H9 (cell line): Measurements from ENCODE around the gene ISG20. TPM values are rescaled to one million over a fixed set of nuclear protein-coding genes. Genes with fewer than 3 reads are reported as not detected.

Experiments used
- DNase-seq: peaks from one replicate; pipeline ENCODE4 v3.0.0-alpha.2; 2017
- H2AFZ ChIP-seq: one replicate; pipeline ENCODE4 v1.6.1; 2013; ENCODE audit warnings: mild to moderate bottlenecking, low read length, control low read depth, moderate library complexity
- H2AK5ac ChIP-seq: 2 replicates; pipeline ENCODE4 v1.6.1; 2013; ENCODE audit warnings: low read length, control low read depth, mixed read lengths; ENCODE audit not compliant: insufficient read length
- H2BK120ac ChIP-seq: one replicate; pipeline ENCODE4 v1.6.1; 2013; ENCODE audit warnings: low read depth, mild to moderate bottlenecking, low read length, control low read depth, inconsistent platforms; ENCODE audit not compliant: poor library complexity, severe bottlenecking
- H2BK12ac ChIP-seq: 2 replicates; pipeline ENCODE4 v1.6.1; 2013; ENCODE audit warnings: low read length, control low read depth, mixed read lengths, low read depth; ENCODE audit not compliant: insufficient read length
- H2BK15ac ChIP-seq: 2 replicates; pipeline ENCODE4 v1.6.1; 2013; ENCODE audit warnings: low read depth, low read length, control low read depth
- H2BK20ac ChIP-seq: one replicate; pipeline ENCODE4 v1.6.1; 2013; ENCODE audit warnings: low read depth, mild to moderate bottlenecking, low read length, control low read depth, inconsistent platforms; ENCODE audit not compliant: poor library complexity, severe bottlenecking
- H2BK5ac ChIP-seq: 2 replicates; pipeline ENCODE4 v1.6.1; 2013; ENCODE audit warnings: low read length, control low read depth, mixed read lengths; ENCODE audit not compliant: insufficient read length
- H3K14ac ChIP-seq: 2 replicates; pipeline ENCODE4 v1.6.1; 2013; ENCODE audit warnings: low read length, control low read depth; ENCODE audit not compliant: insufficient read depth
- H3K18ac ChIP-seq: 2 replicates; pipeline ENCODE4 v1.6.1; 2013; ENCODE audit warnings: low read depth, mild to moderate bottlenecking, mixed read lengths, low read length, control low read depth; ENCODE audit not compliant: insufficient read length
- H3K23ac ChIP-seq: 2 replicates; pipeline ENCODE4 v1.6.1; 2013; ENCODE audit warnings: low read length, control low read depth, mixed read lengths, low read depth; ENCODE audit not compliant: insufficient read length
- H3K23me2 ChIP-seq: 2 replicates; pipeline ENCODE4 v1.6.1; 2013; ENCODE audit warnings: low read depth, mild to moderate bottlenecking, mixed read lengths, low read length, control low read depth; ENCODE audit not compliant: insufficient read length, poor library complexity, severe bottlenecking
- H3K27ac ChIP-seq: 2 replicates; pipeline ENCODE4 v1.5.1; 2013; ENCODE audit warnings: low read length, control low read depth, mixed read lengths, low read depth; ENCODE audit not compliant: insufficient read length
- H3K27me3 ChIP-seq: 2 replicates; pipeline ENCODE4 v1.6.1; 2013; ENCODE audit warnings: low read length, control low read depth, inconsistent platforms; ENCODE audit not compliant: insufficient read depth
- H3K4ac ChIP-seq: 2 replicates; pipeline ENCODE4 v1.6.1; 2013; ENCODE audit warnings: low read depth, mild to moderate bottlenecking, control low read depth, inconsistent platforms, low read length, moderate library complexity
- H3K4me1 ChIP-seq: 2 replicates; pipeline ENCODE4 v1.6.1; 2013; ENCODE audit warnings: low read length, control low read depth, inconsistent platforms; ENCODE audit not compliant: insufficient read depth
- H3K4me2 ChIP-seq: 2 replicates; pipeline ENCODE4 v1.6.1; 2013; ENCODE audit warnings: low read length, control low read depth, mixed read lengths; ENCODE audit not compliant: insufficient read length, insufficient read depth
- H3K56ac ChIP-seq: 2 replicates; pipeline ENCODE4 v1.6.1; 2013; ENCODE audit warnings: low read depth, mild to moderate bottlenecking, mixed read lengths, low read length, control low read depth; ENCODE audit not compliant: insufficient read length
- H3K79me1 ChIP-seq: 2 replicates; pipeline ENCODE4 v1.6.1; 2013; ENCODE audit warnings: low read depth, mild to moderate bottlenecking, moderate library complexity, low read length, control low read depth, inconsistent platforms; ENCODE audit not compliant: insufficient read depth, poor library complexity, severe bottlenecking
- H3K79me2 ChIP-seq: 2 replicates; pipeline ENCODE4 v1.6.1; 2013; ENCODE audit warnings: low read length, control low read depth, inconsistent platforms; ENCODE audit not compliant: insufficient read depth
- H3K9ac ChIP-seq: 2 replicates; pipeline ENCODE4 v1.6.1; 2013; ENCODE audit warnings: low read length, control low read depth, mixed read lengths; ENCODE audit not compliant: insufficient read length; ENCODE audit errors: extremely low read depth
- H3K9me3 ChIP-seq: one replicate; pipeline ENCODE4 v1.6.1; 2013; ENCODE audit warnings: low read depth, low read length, inconsistent platforms; ENCODE audit not compliant: control insufficient read depth
- H3T11ph ChIP-seq: one replicate; pipeline ENCODE4 v1.6.1; 2013; ENCODE audit warnings: mild to moderate bottlenecking, low read length, control low read depth, inconsistent platforms
- H4K20me1 ChIP-seq: one replicate; pipeline ENCODE4 v1.6.1; 2013; ENCODE audit not compliant: control insufficient read depth, insufficient read length, insufficient read depth
- H4K5ac ChIP-seq: 2 replicates; pipeline ENCODE4 v1.6.1; 2013; ENCODE audit warnings: low read depth, mild to moderate bottlenecking, mixed read lengths, low read length, control low read depth; ENCODE audit not compliant: insufficient read length
- H4K8ac ChIP-seq: replicated peaks from 2 replicates; pipeline ENCODE4 v1.6.1; 2013; ENCODE audit warnings: low read length, control low read depth, mixed read lengths, low read depth; ENCODE audit not compliant: insufficient read length
- H4K91ac ChIP-seq: 2 replicates; pipeline ENCODE4 v1.6.1; 2013; ENCODE audit warnings: low read depth, mild to moderate bottlenecking, moderate library complexity, mixed read lengths, low read length, control low read depth; ENCODE audit not compliant: insufficient read length
- H3K27ac Mint-ChIP-seq, 3 experiments: 2 replicates in 2 of 3; 3 replicates in 1 of 3; pipeline ENCODE4 v1.8.0; 2020 to 2021; ENCODE audit warnings: mixed read lengths in 3 of 3, mild to moderate bottlenecking in 1 of 3, moderate library complexity in 1 of 3
- H3K27me3 Mint-ChIP-seq: 2 replicates; pipeline ENCODE4 v1.8.0; 2021; ENCODE audit warnings: low read depth, mild to moderate bottlenecking, moderate library complexity, mixed read lengths
- H3K36me3 Mint-ChIP-seq, 3 experiments: 2 replicates in 2 of 3; 3 replicates in 1 of 3; pipeline ENCODE4 v1.8.0; 2020 to 2021; ENCODE audit warnings: low read depth in 3 of 3, mixed read lengths in 3 of 3; ENCODE audit not compliant: insufficient read depth in 1 of 3
- H3K4me1 Mint-ChIP-seq, 2 experiments: 2 replicates each; pipeline ENCODE4 v1.8.0; 2020; ENCODE audit warnings: mixed read lengths in 2 of 2
- H3K4me3 Mint-ChIP-seq, 2 experiments: 2 replicates in 1 of 2; 3 replicates in 1 of 2; pipeline ENCODE4 v1.8.0; 2020 to 2021; ENCODE audit warnings: mild to moderate bottlenecking in 2 of 2, mixed read lengths in 2 of 2, moderate library complexity in 1 of 2
- H3K9me3 Mint-ChIP-seq, 2 experiments: 2 replicates in 1 of 2; 3 replicates in 1 of 2; pipeline ENCODE4 v1.8.0; 2020; ENCODE audit warnings: mild to moderate bottlenecking in 2 of 2, mixed read lengths in 2 of 2, moderate library complexity in 1 of 2
- WGBS: extraction: QIAGEN DNeasy Blood & Tissue Kit; methylation state at CpG from one replicate; pipeline ENCODE4 v1.1.7; 2013; ENCODE audit warnings: missing lambda C conversion rate, low lambda C conversion rate, mixed read lengths; ENCODE audit not compliant: insufficient read length; ENCODE audit errors: extremely low coverage; 5-methylcytosine and 5-hydroxymethylcytosine counted together
- total RNA-seq: library from RNA; stranded (reverse); gene quantifications from 2 replicates; pipeline ENCODE4 v1.2.1, GENCODE V29; 2021
- TF ChIP-seq, protein P1 (sequence below): fragments of 200-600 bp; sonication (generic); conservative IDR thresholded peaks from 3 replicates; pipeline ENCODE4 v1.8.0; 2021; ENCODE audit warnings: antibody characterized with exemption, mild to moderate bottlenecking

The ISG20 gene
- total RNA-seq, 1 experiment from 2014 or later: 7.4 TPM

DNA sequence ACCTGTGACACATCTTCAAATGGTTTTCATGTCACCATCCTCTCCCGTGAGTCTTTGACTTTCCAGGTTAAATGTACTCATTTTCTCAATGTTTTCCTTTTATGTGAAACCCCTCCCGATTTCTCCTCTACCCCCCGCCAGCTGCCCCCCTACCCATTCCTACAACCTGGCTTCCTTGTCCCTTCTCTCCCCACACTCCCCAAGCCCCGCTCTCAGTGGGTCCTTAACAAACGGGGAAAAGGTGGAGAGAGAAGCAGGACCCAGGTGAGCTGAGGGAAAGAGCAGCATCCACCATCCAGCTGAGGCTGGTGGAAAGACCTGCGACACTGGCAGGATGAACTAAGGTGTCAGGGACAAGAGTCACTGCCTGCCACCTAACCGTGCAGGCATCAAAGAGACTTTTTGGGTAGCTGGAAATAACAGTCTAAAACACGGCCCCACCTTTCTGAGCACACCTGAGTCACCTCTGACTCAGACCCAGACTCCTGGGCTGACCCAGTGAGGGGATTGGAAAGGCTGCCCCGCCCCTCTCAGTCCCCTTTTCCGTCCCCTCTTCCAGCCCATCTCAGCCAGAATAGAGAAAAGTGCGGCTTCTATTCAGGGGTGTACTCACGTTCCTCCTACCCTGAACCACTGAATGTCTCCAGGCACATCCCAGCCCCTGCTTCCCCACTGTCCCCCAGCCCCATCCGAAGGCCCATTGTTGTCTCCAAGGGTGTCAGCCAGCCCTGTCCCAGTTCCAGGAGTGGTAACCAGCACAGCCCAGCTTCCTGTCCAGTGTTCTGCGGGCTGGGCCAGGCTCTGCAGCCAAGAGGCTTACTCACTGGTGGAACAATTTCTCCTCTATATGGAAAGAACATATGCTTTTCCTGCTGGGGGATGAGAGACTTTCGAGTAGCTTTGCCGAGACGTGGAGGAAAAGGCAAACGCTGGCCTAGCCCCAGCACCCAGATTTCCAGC is 20.4 kb downstream of the ISG20 start:
- H3K4ac ChIP-seq: no peak overlapping the region
- H3K4me1 Mint-ChIP-seq: peaks cover 10 to 12% of the 10 kb centered on the region in 2 experiments
- H3K9ac ChIP-seq: no peak overlapping the region
- H3K27ac ChIP-seq: no peak overlapping the region
- H2BK5ac ChIP-seq: no peak overlapping the region
- H2BK15ac ChIP-seq: no peak overlapping the region
- no peaks in the 10 kb centered on the region; the same call in 1 of the 2 replicates for H3K4me1 ChIP-seq
- no peaks in the 10 kb centered on the region for H3K27me3 ChIP-seq
- no peak overlapping the region for H2AFZ ChIP-seq
- no peak overlapping the region for H4K8ac ChIP-seq
- H3K4me3 Mint-ChIP-seq: no peak overlapping the region; a peak in 1 of 5 replicates
- no peak overlapping the region for H3K4me2 ChIP-seq
- no peak overlapping the region for H4K91ac ChIP-seq
- no peak overlapping the region for H3K18ac ChIP-seq
- no peaks in the 10 kb centered on the region for H3K36me3 Mint-ChIP-seq
- peaks cover 2% of the 10 kb centered on the region for H4K20me1 ChIP-seq
- no CpG with 5 or more reads among the region's 18 CpGs for WGBS
- H3K9me3 Mint-ChIP-seq: peaks cover 0 to 6% of the 10 kb centered on the region in 2 experiments; a peak in 1 of 5 replicates
- no peak overlapping the region for H4K5ac ChIP-seq
- no peak overlapping the region for H2BK120ac ChIP-seq
- H3K27ac Mint-ChIP-seq: no peak overlapping the region
- DNase-seq: no peak
- no peak overlapping the region for H3K56ac ChIP-seq
- peaks cover 14% of the 10 kb centered on the region for H3K27me3 Mint-ChIP-seq
- H3K23ac ChIP-seq: no peak overlapping the region
- no peak overlapping the region for H3T11ph ChIP-seq
- no peak overlapping the region for H2BK20ac ChIP-seq
- H3K14ac ChIP-seq: no peak overlapping the region
- H3K9me3 ChIP-seq: no peaks in the 10 kb centered on the region
- H3K23me2 ChIP-seq: no peaks in the 10 kb centered on the region
- H2BK12ac ChIP-seq: no peak overlapping the region
- no peaks in the 10 kb centered on the region for H3K79me2 ChIP-seq
- no peaks in the 10 kb centered on the region for H3K79me1 ChIP-seq
- no peak overlapping the region for H2AK5ac ChIP-seq
- TF ChIP-seq, protein P1, sequence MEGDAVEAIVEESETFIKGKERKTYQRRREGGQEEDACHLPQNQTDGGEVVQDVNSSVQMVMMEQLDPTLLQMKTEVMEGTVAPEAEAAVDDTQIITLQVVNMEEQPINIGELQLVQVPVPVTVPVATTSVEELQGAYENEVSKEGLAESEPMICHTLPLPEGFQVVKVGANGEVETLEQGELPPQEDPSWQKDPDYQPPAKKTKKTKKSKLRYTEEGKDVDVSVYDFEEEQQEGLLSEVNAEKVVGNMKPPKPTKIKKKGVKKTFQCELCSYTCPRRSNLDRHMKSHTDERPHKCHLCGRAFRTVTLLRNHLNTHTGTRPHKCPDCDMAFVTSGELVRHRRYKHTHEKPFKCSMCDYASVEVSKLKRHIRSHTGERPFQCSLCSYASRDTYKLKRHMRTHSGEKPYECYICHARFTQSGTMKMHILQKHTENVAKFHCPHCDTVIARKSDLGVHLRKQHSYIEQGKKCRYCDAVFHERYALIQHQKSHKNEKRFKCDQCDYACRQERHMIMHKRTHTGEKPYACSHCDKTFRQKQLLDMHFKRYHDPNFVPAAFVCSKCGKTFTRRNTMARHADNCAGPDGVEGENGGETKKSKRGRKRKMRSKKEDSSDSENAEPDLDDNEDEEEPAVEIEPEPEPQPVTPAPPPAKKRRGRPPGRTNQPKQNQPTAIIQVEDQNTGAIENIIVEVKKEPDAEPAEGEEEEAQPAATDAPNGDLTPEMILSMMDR: no peak
